Left cardiac atrium (tissue), 4 donors: ENCODE data around the gene TMCC1. TPM values are rescaled to one million over a fixed set of nuclear protein-coding genes. Genes with fewer than 3 reads are reported as not detected.

Experiments
- ATAC-seq, 2 donors: fragments of 200-7000 bp; cut with Tn5 transposase; one replicate each; pipeline ENCODE4 v1.9.1; 2020; ENCODE audit warnings: mild to moderate bottlenecking in 2 of 2, moderate library complexity in 2 of 2
- DNase-seq: peaks from one replicate; pipeline ENCODE4 v3.0.0-alpha.2; 2020
- intact Hi-C, 2 donors: fragments of 100-400 bp; cut with DNase I; formaldehyde crosslinking; loops; one replicate each; pipeline versions ENCODE4 v1.14.1 to v1.15.1; 2022 to 2023
- total RNA-seq, 2 donors: library from RNA; stranded (reverse); fragmentation: NEBNext Ultra II Directional; extraction: Animal tissue kit (Norgen Biotek cat#: 25700); gene quantifications; one replicate each; pipeline ENCODE4 v1.2.1, GENCODE V29; 2021
- donor health status: DM: no; HTN: yes; CAD: no.
- donor health status: DM: no; HTN: yes; CAD: no; lungs with severe emphysema.
- donor health status: DM: yes; HTN: yes; CAD: no.
- donor health status: Dilated cardiomyopathy.

The TMCC1 gene
- total RNA-seq, 2 donors from 2014 or later = 30.0 to 34.2 TPM

- ATAC-seq = no peak
- intact Hi-C loops = loop anchor here (5.0 kb wide), 1 partner anchor 203 kb away; no protein-coding TSS in a partner anchor
- DNase-seq = peak; percentile 27
Observed at GRCh38 chr3:129624347-129625071, 269.0 kb downstream of the TMCC1 start.

DNA sequence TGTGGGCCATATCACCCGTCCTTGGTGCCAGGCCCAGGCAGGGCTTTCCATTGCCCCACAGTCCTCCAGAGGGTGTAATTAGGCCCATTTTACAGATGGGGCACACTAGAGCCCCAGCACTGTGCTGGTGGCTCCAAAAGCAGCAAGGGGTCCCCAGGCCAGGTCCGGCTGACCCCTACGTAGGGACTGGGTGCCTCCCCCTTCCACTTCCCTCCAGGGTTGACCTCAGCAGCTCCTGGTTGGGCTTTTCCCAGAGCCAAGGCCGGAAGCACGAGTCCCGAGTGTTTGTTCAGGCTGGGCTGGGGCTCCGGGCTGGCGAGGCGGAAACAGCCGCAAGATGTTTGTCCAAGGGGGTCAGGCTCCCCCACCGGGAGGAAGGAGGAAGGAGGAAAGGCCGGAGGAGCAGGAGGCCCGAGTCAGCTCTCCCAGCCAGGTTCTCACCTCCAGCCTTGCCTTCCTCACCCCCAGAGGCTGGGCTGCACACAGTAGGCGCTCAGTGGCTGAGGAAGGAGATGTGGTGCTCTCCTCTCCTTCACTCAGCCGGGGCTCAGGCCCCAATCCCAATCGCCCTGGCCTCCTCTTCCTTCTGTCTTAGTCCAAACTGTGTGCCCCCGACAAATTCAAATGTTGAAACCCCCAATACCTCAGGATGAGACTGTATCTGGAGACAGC lies 269.9 kb downstream of the TMCC1 start:
- peak; percentile 1 to 4 for ATAC-seq
- intact Hi-C loops = no loop called here
- peak; percentile 89 for DNase-seq

- intact Hi-C loops = no loop called here
- DNase-seq = no peak
- no peak for ATAC-seq
Observed at GRCh38 chr3:129622933-129623332, 270.6 kb downstream of the TMCC1 start.

DNA sequence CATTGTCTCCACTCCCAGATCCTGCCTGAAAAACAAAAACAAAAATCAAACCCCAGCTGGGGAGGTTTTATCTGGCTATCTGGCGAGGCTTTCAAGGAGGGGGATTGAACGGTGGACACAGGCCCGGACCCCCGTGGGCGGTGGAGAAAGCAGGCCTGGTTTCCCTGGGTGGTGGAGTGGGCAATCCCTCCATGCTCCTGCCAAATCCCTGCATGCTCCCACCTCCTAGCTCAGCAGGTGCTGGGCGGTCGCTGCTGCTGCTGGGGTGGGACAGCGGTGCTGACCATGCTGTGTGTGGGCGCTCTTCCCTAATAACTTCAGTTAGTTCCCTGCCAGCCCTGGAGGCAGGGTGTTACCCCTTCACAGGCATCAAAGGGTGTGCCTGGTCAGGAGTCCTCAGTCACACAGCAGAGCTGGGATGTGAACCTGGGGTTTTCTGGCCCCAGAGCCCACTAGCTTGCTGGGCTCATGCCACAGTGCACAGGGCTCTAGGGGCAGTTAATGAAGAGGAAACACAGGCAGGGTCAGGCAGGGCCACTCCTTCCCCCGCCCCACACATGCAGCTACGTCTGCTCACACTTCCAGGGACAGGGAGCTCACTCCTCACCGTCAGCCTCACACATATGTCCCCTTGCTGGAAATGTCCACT lies 271.2 kb downstream of the TMCC1 start:
- DNase-seq = no peak
- intact Hi-C loops = no loop called here
- ATAC-seq = no peak

GRCh38 chr3:129621626-129622225 lies 271.8 kb downstream of the TMCC1 start:
- DNase-seq (peak; percentile 76), ATAC-seq (no peak)
- intact Hi-C loops = no loop called here

DNA sequence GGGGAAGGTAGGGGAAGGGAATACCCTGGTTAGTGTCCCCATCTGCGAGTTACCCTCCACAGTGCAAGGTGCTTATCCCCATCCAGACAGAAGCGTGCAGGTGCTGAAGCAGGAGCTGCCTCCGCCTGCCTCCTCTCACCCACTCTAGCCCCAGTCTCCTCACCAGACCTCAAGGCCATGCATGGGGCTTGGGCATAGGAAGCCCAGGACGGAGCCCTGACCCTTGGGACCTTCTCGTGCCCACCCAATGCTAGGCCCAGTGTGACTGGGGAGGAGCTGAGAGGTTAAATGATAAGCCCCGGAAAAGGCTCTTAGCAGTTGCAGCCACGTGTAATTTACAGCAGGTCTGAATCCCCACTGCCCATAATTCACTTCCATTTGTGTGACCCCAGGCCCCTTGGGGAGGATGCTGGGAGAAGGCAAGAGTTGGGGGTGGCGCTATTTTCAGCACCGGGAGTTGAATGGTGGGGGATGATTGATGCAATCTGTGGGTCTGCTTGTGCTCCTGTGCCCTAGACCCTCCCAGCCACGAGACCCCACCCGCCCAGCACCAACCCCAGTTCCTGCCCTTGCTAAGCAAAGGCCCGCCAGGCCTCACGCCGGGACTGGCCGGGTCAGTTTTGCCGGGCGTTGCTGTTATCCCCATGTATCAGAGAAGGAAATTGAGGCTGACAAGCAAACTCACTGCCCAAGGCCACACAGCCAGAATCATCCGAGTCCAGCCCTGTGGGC lies 272.5 kb downstream of the TMCC1 start:
- DNase-seq = no peak
- intact Hi-C loops = no loop called here
- ATAC-seq = no peak

- ATAC-seq = no peak
Observed at GRCh38 chr3:129619726-129620162, 273.8 kb downstream of the TMCC1 start.

DNA sequence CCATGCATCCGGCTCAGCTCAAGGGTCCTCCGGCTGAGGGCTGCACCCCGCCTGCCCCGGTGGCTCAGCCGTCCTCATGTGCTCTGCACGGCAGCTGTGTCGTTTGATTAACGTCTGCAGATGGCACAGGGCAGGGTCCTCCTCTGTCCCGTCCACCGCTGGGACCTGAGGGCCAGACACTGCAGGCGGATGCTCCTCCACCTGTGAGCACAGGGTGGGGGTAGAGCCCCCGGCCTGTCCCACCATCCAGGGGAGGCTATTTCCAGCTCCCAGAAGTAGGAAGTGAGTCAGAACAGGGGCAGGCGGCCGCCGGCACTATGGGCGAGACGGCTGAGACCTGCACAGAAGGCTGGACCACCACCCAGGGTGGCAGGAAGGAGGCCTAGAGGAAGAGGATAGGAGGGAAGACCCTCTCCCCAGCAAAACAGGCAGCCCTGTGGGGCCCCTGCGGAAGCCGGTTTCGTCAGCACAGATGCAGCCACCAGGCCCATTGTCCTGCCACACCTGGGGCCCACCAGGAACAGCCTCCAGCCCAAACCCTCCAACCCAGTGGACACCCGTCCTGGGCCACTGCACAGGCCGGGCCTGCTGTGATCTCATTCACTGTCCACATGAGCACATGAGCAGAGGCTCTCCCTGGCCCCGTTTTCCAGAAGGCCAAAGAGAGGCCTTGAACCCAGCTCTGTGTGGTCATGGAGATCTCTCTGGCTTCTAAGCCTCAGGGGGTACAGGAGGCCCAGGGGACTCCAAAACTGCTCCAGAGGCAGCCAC lies 274.4 kb downstream of the TMCC1 start:
- DNase-seq (no peak), ATAC-seq (no peak)
- intact Hi-C loops = no loop called here

More at GRCh38 chr3:129619726-129620162, 273.8 kb downstream of the TMCC1 start:
- intact Hi-C loops = no loop called here
- no peak for DNase-seq

DNA sequence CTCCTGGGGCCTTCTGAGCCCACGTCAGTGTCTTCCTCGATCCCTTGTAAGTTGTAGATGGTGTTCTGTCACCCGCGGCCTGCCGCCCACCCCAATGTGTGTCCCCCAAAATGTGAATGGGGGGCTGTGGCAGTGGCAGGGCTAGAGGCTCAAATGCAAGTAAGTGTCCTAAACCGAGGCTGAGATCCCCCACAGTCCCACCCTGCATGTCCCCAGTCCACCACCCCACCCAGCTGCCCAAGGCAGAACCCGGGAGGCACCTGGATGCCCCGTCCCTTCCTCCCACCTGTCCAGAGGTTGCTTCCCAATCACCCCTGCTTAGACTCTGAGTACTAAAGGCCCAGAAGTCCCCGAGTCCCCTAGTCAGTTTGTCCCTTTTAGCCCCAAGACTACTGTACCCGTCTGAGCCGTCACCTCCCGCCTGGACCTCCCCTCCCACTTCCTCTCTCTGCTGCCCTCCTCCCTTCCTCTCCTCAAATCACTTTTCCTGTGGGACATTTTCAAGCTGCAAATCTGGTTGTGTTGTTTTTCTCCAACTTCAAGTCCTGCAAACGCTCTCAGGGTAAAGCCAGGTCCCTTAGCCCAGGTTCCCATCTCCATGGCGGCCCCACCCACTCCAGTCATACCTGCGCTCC lies 275.2 kb downstream of the TMCC1 start:
- intact Hi-C loops = no loop called here
- DNase-seq = no peak
- ATAC-seq = no peak

GRCh38 chr3:129617381-129618185 lies 275.9 kb downstream of the TMCC1 start:
- intact Hi-C loops = no loop called here
- no peak for ATAC-seq
- no peak for DNase-seq

- ATAC-seq = peak; percentile 32 to 48
- intact Hi-C loops = no loop called here
- no peak for DNase-seq
Observed at GRCh38 chr3:129616713-129617112, 276.8 kb downstream of the TMCC1 start.

DNA sequence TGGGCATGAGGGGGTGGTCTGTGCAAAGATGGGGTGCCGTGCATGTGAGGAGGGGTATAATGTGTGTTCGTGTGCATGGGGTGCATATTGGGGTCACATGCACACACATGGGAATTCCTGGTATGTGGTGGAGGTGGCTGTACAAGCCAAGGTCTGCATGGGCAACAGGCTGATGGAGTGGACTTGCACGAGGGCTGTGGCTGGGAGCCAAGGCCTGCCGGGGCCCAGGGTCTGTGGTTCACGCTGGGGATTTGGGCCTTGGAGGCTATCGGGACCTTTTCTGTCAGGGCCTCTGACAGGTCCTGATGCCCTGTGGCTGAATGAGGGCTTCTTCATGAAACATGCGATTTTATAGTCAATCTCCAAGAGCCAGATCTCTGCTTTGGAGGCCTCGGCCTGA lies 277.2 kb downstream of the TMCC1 start:
- DNase-seq = no peak
- intact Hi-C loops = no loop called here

DNA sequence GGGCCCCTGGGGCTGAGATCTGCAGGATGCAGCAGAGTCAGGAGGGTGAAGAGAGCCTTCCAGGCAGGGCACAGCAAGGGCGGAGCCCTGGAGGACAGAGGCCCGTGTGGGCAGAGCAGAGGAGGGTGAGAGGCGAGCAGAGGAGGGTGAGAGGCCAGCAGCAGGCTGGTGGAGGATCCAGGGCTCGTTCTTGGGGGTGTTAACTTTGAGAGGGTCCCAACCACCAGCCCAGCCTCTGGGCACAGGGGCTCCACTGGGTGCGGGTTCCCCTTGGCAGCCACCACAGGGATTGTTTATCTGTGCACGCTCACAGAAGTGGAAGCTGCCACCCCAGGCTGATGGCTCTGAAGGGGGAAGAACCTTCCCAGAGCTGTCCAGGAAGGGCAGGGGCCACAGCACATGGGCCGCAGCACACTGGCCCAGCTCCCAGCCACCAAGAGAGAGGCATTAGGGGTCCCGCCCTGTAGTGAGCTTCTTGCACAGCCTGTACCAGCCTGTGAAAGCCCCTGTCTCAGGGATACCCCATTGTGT lies 277.7 kb downstream of the TMCC1 start:
- peak; percentile 13 to 19 for ATAC-seq
- no peak for DNase-seq
- intact Hi-C loops = no loop called here

More for the DNA sequence above, 277.2 kb downstream of the TMCC1 start:
- ATAC-seq = no peak

DNA sequence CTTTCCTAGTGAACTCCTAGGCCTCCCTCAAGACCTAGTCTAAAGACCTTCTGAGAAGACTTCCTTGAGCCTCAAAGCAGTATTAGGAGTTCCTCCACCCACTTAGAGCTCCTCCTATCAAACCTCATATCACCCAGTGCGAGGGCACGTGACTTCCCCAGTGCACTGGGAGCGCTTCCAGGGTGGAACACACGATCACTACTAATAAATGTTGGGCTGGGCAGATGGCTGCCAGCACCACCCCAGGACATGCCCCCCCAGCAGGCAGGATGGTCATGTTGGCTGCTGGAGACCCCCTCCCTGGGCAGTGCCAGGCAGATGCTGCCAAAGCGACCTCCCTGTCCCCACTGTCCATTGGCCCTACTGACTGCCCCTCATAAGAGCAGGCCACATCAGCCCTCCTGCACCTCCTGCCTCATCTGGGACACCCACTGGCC lies 278.6 kb downstream of the TMCC1 start:
- ATAC-seq (peak; percentile 39 to 48), DNase-seq (peak; percentile 84)
- intact Hi-C loops = no loop called here

GRCh38 chr3:129614435-129614834 lies 279.1 kb downstream of the TMCC1 start:
- no peak for DNase-seq
- ATAC-seq = no peak
- intact Hi-C loops = no loop called here

DNA sequence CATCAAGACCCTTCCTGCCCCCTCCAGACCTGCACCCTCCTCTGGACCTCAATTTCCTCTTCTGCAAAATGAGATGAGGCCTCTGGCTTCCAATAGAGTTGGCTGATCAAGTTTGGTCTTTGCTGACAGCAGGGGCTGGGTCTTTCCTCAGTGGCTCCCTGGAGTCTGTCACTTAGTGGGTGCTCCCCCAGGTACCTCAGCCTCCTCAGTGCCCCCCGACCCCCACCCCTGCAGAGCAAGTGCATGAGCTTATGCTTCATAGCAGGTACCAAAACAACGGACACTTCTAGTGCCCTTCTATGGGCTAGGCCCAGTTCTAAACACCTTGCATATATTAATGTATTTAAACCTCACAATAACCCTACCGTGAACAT lies 280.2 kb downstream of the TMCC1 start:
- no peak for ATAC-seq
- DNase-seq = no peak
- intact Hi-C loops = no loop called here
